GM19397 (cell line): ENCODE results near the gene UBE2V1.
"Not testable (repeated sequence)": the region's sequence is repeated elsewhere in the genome, so short reads cannot be mapped to it uniquely, and the experiment has no call there.

Source experiments
- ATAC-seq: cut with Tn5 transposase; IDR thresholded peaks from one replicate; pipeline ENCODE4 v1.9.1; 2021; ENCODE audit warnings: mild to moderate bottlenecking, moderate library complexity; ENCODE audit not compliant: unreplicated experiment

Gene UBE2V1

GRCh38 chr20:50097843-50098242 lies 15.1 kb downstream of the UBE2V1 start:
- no peak for ATAC-seq

- no peak for ATAC-seq
Observed at GRCh38 chr20:50096237-50096636, 16.7 kb downstream of the UBE2V1 start.

GRCh38 chr20:50095476-50096078 lies 17.4 kb downstream of the UBE2V1 start:
- no peak for ATAC-seq

GRCh38 chr20:50094522-50094921 lies 18.4 kb downstream of the UBE2V1 start:
- no peak for ATAC-seq

GRCh38 chr20:50093240-50093639 lies 19.7 kb downstream of the UBE2V1 start:
- no peak for ATAC-seq

GRCh38 chr20:50092436-50092835 lies 20.5 kb downstream of the UBE2V1 start:
- ATAC-seq, result no peak

GRCh38 chr20:50089787-50090177 lies 23.2 kb downstream of the UBE2V1 start:
- ATAC-seq, result no peak

- no peak for ATAC-seq
Observed at GRCh38 chr20:50089140-50089786, 23.7 kb downstream of the UBE2V1 start.

- no peak for ATAC-seq
Observed at GRCh38 chr20:50088022-50088421, 24.9 kb downstream of the UBE2V1 start.

- ATAC-seq, result no peak
Observed at GRCh38 chr20:50085481-50086365, 27.2 kb downstream of the UBE2V1 start.

GRCh38 chr20:50085146-50085480 lies 27.8 kb downstream of the UBE2V1 start:
- ATAC-seq, result no peak

- no peak for ATAC-seq
Observed at GRCh38 chr20:50083034-50083433, 29.9 kb downstream of the UBE2V1 start.

GRCh38 chr20:50082056-50082455 lies 30.9 kb downstream of the UBE2V1 start:
- not testable (repeated sequence) for ATAC-seq

GRCh38 chr20:50077818-50078601 lies 34.9 kb downstream of the UBE2V1 start:
- no peak for ATAC-seq

- no peak for ATAC-seq
Observed at GRCh38 chr20:50073500-50073899, 39.5 kb downstream of the UBE2V1 start.

- peak; percentile 85 for ATAC-seq
Observed at GRCh38 chr20:50071039-50071888, 41.7 kb downstream of the UBE2V1 start.

- no peak for ATAC-seq
Observed at GRCh38 chr20:50070361-50070760, 42.6 kb downstream of the UBE2V1 start.

- no peak for ATAC-seq
Observed at GRCh38 chr20:50068041-50068651, 44.8 kb downstream of the UBE2V1 start.

GRCh38 chr20:50067461-50067860 lies 45.5 kb downstream of the UBE2V1 start:
- ATAC-seq, result no peak

GRCh38 chr20:50067018-50067417 lies 45.9 kb downstream of the UBE2V1 start:
- no peak for ATAC-seq
